NCI-H1436 treated with DMSO at 0.1 percent for 48 hours (cell line): ENCODE measurements around the gene EIF3J.

Experiments
- DNase-seq: peaks from one replicate; lab custom pipeline; 2025; lab: John Stamatoyannopoulos, UW

The EIF3J gene

GRCh38 chr15:44593042-44593736 lies 56.2 kb downstream of the EIF3J start:
- DNase-seq: no peak

GRCh38 chr15:44595246-44595645 lies 58.3 kb downstream of the EIF3J start:
- DNase-seq: no peak

GRCh38 chr15:44595656-44596510 lies 58.9 kb downstream of the EIF3J start:
- no peak for DNase-seq

GRCh38 chr15:44596511-44597010 lies 59.6 kb downstream of the EIF3J start:
- DNase-seq: no peak

GRCh38 chr15:44598066-44598465 lies 61.1 kb downstream of the EIF3J start:
- DNase-seq: no peak

GRCh38 chr15:44598892-44599291 lies 61.9 kb downstream of the EIF3J start:
- no peak for DNase-seq

- DNase-seq: no peak
Measured at GRCh38 chr15:44603126-44603525, 66.2 kb downstream of the EIF3J start.

- DNase-seq: no peak
Measured at GRCh38 chr15:44606740-44607139, 69.8 kb downstream of the EIF3J start.
